HepG2 (cell line): ENCODE results near the gene SLC19A1. TPM values are rescaled to one million over a fixed set of nuclear protein-coding genes. Genes with fewer than 3 reads are reported as not detected.

Experiments
- CBX1 ChIP-seq: IDR thresholded peaks from one replicate; pipeline ENCODE4 v1.6.1; 2016; ENCODE audit warnings: antibody characterized with exemption, low read depth
- CBX2 ChIP-seq, 2 experiments: fragments of 200-600 bp in 1 of 2; sonication (generic); formaldehyde crosslinking in 1 of 2; IDR thresholded peaks; 2 replicates each; pipeline versions ENCODE4 v1.7.0 to v1.8.1; 2018 to 2022; ENCODE audit warnings: low read depth in 2 of 2, low read length in 1 of 2, mild to moderate bottlenecking in 1 of 2, missing genetic modification reagents in 1 of 2
- FOSL1 ChIP-seq: sonication (generic); formaldehyde crosslinking; IDR thresholded peaks from 2 replicates; pipeline ENCODE4 v1.9.0; 2021; ENCODE audit warnings: missing genetic modification reagents, borderline replicate concordance
- FOXA3 ChIP-seq: IDR thresholded peaks from 2 replicates; pipeline ENCODE4 v1.6.1; 2016; ENCODE audit warnings: missing genetic modification reagents, missing compliant biosample characterization
- JDP2 ChIP-seq: sonication (generic); formaldehyde crosslinking; IDR thresholded peaks from 2 replicates; pipeline ENCODE4 v1.8.1; 2022; ENCODE audit warnings: missing genetic modification reagents, borderline replicate concordance
- MYNN ChIP-seq: sonication (generic); formaldehyde crosslinking; IDR thresholded peaks from 2 replicates; pipeline ENCODE4 v1.4.0; 2020; ENCODE audit warnings: mild to moderate bottlenecking, low read depth, missing genetic modification reagents
- NAIF1 ChIP-seq: sonication (generic); formaldehyde crosslinking; IDR thresholded peaks from 2 replicates; pipeline ENCODE4 v1.5.0; 2020; ENCODE audit warnings: mild to moderate bottlenecking, missing genetic modification reagents, borderline replicate concordance
- NBN ChIP-seq: fragments of 450-650 bp; conservative IDR thresholded peaks from 2 replicates; pipeline ENCODE4 v1.6.1; 2017
- PTBP1 ChIP-seq: fragments of 200-400 bp; formaldehyde crosslinking; IDR thresholded peaks from 2 replicates; pipeline ENCODE4 v1.6.1; 2018; ENCODE audit warnings: low read length, low read depth; ENCODE audit not compliant: poor library complexity, severe bottlenecking
- RNF2 ChIP-seq: fragments of 450-650 bp; conservative IDR thresholded peaks from 2 replicates; pipeline ENCODE4 v1.6.1; 2016; ENCODE audit warnings: low read depth
- SALL2 ChIP-seq: sonication (generic); formaldehyde crosslinking; IDR thresholded peaks from 2 replicates; pipeline ENCODE4 v1.8.1; 2023; ENCODE audit warnings: mild to moderate bottlenecking, missing genetic modification reagents, inconsistent platforms
- SMARCE1 ChIP-seq: fragments of 450-650 bp; IDR thresholded peaks from 2 replicates; pipeline ENCODE4 v1.6.1; 2017; ENCODE audit warnings: borderline replicate concordance
- SUZ12 ChIP-seq: fragments of 150-350 bp; IDR thresholded peaks from 2 replicates; pipeline ENCODE4 v1.6.1; 2014; ENCODE audit warnings: low read depth, low read length
- TCF12 ChIP-seq, 2 experiments: fragments of 450-650 bp in 1 of 2; sonication (generic) in 1 of 2; formaldehyde crosslinking in 1 of 2; IDR thresholded peaks; 2 replicates each; pipeline versions ENCODE4 v1.6.1 to v1.8.0; 2017 to 2022; ENCODE audit warnings: antibody characterized with exemption in 1 of 2, mild to moderate bottlenecking in 1 of 2, missing genetic modification reagents in 1 of 2, moderate library complexity in 1 of 2
- TCF7 ChIP-seq: sonication (generic); IDR thresholded peaks from 2 replicates; pipeline ENCODE4 v1.6.1; 2016; ENCODE audit warnings: antibody characterized with exemption, low read depth
- ZNF775 ChIP-seq: sonication (generic); formaldehyde crosslinking; IDR thresholded peaks from 2 replicates; pipeline ENCODE4 v1.4.0; 2020; ENCODE audit warnings: missing genetic modification reagents, mild to moderate bottlenecking, moderate library complexity, borderline replicate concordance
- ZNF777 ChIP-seq: sonication (generic); formaldehyde crosslinking; IDR thresholded peaks from 2 replicates; pipeline ENCODE4 v1.4.0; 2020; ENCODE audit warnings: missing genetic modification reagents
- ZNF792 ChIP-seq: IDR thresholded peaks from 2 replicates; pipeline ENCODE4 v1.6.1; 2016
- polyA plus RNA-seq, 8 experiments: library from polyadenylated mRNA; depleted of rRNA in 3 of 8; stranded (reverse) in 7 of 8; unstranded in 1 of 8; fragments of >200 nt; fragmentation: Illumina TruSeq in 4 of 8; extraction: Trizol in 4 of 8; gene quantifications; 2 replicates each; pipeline versions ENCODE4 v1.2.1 to v1.2.3, GENCODE V29; 2011 to 2016; ENCODE audit warnings: low read depth in 4 of 8, missing spikeins in 1 of 8, mixed read lengths in 1 of 8; ENCODE audit not compliant: insufficient read depth in 1 of 8
- total RNA-seq, 5 experiments: library from RNA; depleted of rRNA; stranded (reverse); fragments of >200 nt; fragmentation: Illumina TruSeq; extraction: Trizol; gene quantifications; 2 replicates each; pipeline ENCODE4 v1.2.3, GENCODE V29; 2016; ENCODE audit warnings: low read depth in 1 of 5
- TF ChIP-seq, protein P1 (sequence below): sonication (generic); formaldehyde crosslinking; IDR thresholded peaks from 2 replicates; pipeline ENCODE4 v1.4.0; 2020; ENCODE audit warnings: missing genetic modification reagents, mild to moderate bottlenecking, borderline replicate concordance
- TF ChIP-seq, protein P2 (sequence below): sonication (generic); formaldehyde crosslinking; conservative IDR thresholded peaks from 2 replicates; pipeline ENCODE4 v1.8.0; 2022; ENCODE audit warnings: missing genetic modification reagents
- TF ChIP-seq, protein P3 (sequence below): sonication (generic); formaldehyde crosslinking; IDR thresholded peaks from 2 replicates; pipeline ENCODE4; 2020; ENCODE audit warnings: missing genetic modification reagents, mild to moderate bottlenecking, borderline replicate concordance
- TF ChIP-seq, protein P4 (sequence below): sonication (generic); formaldehyde crosslinking; IDR thresholded peaks from 2 replicates; pipeline ENCODE4 v1.4.0; 2020; ENCODE audit warnings: missing genetic modification reagents

The SLC19A1 gene
- total and polyA plus RNA-seq, 2 of the 13 experiments (the other 11 are each of a cell fraction or from before 2014, with no cell fraction given) = 21.8 to 23.0 TPM

DNA sequence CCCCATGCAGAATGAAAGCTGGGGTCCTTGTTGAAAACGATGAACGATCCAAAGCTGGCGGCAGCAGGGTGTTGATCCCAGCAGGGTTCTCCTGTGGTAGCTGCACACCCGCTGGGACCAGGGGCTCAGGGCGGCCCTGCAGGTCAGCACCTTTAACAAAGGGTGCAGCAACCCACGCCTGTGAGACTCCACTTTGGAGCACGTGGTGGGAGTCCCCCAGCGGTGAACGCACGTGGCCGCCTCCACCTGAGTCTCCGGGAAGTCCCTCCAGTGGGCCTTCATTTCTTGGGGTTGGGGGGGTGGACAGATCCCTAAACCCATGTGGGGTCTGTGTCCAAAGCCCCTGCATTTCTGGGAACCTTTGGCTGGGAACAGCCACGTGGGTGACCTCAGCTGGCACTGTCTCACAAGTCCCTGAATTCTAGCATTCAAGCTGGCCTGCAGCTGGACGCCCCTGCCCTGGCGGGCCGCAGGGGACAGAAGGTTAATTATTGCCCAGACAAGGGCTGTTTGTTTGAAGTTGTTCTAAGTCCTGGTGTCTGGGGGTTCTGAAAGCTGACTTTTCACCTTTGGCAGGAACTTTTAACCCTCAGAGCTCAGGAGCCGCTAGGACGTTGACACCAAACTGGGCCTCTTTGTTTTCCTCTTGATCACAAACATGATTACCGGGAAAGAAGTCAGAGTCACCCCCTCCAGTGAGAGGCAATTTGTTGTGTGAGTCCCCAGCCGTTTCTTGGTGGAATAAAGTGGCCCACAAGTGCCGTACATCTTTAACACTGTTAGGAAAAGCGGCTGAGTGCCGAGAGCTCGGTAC lies 72.8 kb downstream of the SLC19A1 start (continued):
- TF ChIP-seq, protein P1, sequence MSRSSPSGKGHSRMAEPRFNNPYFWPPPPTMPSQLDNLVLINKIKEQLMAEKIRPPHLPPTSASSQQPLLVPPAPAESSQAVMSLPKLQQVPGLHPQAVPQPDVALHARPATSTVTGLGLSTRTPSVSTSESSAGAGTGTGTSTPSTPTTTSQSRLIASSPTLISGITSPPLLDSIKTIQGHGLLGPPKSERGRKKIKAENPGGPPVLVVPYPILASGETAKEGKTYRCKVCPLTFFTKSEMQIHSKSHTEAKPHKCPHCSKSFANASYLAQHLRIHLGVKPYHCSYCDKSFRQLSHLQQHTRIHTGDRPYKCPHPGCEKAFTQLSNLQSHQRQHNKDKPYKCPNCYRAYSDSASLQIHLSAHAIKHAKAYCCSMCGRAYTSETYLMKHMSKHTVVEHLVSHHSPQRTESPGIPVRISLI = peak; percentile 38; the same call in 1 of the 2 replicates
- no peak for TF ChIP-seq SMARCE1
- TF ChIP-seq, protein P2, sequence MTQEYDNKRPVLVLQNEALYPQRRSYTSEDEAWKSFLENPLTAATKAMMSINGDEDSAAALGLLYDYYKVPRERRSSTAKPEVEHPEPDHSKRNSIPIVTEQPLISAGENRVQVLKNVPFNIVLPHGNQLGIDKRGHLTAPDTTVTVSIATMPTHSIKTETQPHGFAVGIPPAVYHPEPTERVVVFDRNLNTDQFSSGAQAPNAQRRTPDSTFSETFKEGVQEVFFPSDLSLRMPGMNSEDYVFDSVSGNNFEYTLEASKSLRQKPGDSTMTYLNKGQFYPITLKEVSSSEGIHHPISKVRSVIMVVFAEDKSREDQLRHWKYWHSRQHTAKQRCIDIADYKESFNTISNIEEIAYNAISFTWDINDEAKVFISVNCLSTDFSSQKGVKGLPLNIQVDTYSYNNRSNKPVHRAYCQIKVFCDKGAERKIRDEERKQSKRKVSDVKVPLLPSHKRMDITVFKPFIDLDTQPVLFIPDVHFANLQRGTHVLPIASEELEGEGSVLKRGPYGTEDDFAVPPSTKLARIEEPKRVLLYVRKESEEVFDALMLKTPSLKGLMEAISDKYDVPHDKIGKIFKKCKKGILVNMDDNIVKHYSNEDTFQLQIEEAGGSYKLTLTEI (CRISPR knock-in tag) = no peak
- TF ChIP-seq NBN = no peak
- no peak for TF ChIP-seq CBX2 (IDR thresholded peaks at IDR 0.05; ENCODE audit: low read depth, low read length)
- TF ChIP-seq CBX2 (CRISPR knock-in tag; IDR thresholded peaks at IDR 0.05; ENCODE audit: low read depth) = no peak
- TF ChIP-seq ZNF777 (CRISPR knock-in tag) = no peak
- TF ChIP-seq NAIF1 (CRISPR knock-in tag) = 0 out of 2 replicates have a peak, but pooled peaks have one; percentile 55
- peak; percentile 33 for TF ChIP-seq PTBP1
- TF ChIP-seq RNF2 = peak; percentile 83; the same call in 1 of the 2 replicates
- no peak for TF ChIP-seq MYNN
- no peak for TF ChIP-seq CBX1
- TF ChIP-seq TCF12 (IDR thresholded peaks at IDR 0.05) = no peak
- TF ChIP-seq TCF12 (CRISPR knock-in tag; IDR thresholded peaks at IDR 0.05) = peak; percentile 74; the same call in 1 of the 2 replicates
- TF ChIP-seq, protein P3, sequence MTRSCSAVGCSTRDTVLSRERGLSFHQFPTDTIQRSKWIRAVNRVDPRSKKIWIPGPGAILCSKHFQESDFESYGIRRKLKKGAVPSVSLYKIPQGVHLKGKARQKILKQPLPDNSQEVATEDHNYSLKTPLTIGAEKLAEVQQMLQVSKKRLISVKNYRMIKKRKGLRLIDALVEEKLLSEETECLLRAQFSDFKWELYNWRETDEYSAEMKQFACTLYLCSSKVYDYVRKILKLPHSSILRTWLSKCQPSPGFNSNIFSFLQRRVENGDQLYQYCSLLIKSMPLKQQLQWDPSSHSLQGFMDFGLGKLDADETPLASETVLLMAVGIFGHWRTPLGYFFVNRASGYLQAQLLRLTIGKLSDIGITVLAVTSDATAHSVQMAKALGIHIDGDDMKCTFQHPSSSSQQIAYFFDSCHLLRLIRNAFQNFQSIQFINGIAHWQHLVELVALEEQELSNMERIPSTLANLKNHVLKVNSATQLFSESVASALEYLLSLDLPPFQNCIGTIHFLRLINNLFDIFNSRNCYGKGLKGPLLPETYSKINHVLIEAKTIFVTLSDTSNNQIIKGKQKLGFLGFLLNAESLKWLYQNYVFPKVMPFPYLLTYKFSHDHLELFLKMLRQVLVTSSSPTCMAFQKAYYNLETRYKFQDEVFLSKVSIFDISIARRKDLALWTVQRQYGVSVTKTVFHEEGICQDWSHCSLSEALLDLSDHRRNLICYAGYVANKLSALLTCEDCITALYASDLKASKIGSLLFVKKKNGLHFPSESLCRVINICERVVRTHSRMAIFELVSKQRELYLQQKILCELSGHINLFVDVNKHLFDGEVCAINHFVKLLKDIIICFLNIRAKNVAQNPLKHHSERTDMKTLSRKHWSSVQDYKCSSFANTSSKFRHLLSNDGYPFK = peak; percentile 79; the same call in 1 of the 2 replicates
- TF ChIP-seq SALL2 = peak; percentile 90
- no peak for TF ChIP-seq ZNF775 (CRISPR knock-in tag)
- TF ChIP-seq FOXA3 (CRISPR knock-in tag) = peak; percentile 83
- peak; percentile 52; the same call in 1 of the 2 replicates for TF ChIP-seq JDP2
- peak; percentile 51; the same call in 1 of the 2 replicates for TF ChIP-seq ZNF792 (CRISPR knock-in tag)
- peak; percentile 92 for TF ChIP-seq TCF7
- TF ChIP-seq, protein P4, sequence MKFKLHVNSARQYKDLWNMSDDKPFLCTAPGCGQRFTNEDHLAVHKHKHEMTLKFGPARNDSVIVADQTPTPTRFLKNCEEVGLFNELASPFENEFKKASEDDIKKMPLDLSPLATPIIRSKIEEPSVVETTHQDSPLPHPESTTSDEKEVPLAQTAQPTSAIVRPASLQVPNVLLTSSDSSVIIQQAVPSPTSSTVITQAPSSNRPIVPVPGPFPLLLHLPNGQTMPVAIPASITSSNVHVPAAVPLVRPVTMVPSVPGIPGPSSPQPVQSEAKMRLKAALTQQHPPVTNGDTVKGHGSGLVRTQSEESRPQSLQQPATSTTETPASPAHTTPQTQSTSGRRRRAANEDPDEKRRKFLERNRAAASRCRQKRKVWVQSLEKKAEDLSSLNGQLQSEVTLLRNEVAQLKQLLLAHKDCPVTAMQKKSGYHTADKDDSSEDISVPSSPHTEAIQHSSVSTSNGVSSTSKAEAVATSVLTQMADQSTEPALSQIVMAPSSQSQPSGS = peak; percentile 67
- no peak for TF ChIP-seq SUZ12
- TF ChIP-seq FOSL1 (CRISPR knock-in tag) = 0 out of 2 replicates have a peak, but pooled peaks have one; percentile 7
